ENCODE results near the gene PHF1.

Gene PHF1

GRCh38 chr6:33458676-33459075, 47.9 kb downstream of the PHF1 start:
- H3K27ac ChIP-seq: no peak overlapping the region
- TF ChIP-seq POLR2AphosphoS5 (IDR thresholded peaks at IDR 0.05; ENCODE audit: borderline replicate concordance, low read depth, low read length) (no peak), FOXP2 (optimal IDR thresholded peaks at IDR 0.05; ENCODE audit: control extremely low read depth, extremely low read length, insufficient read depth) (no peak), EZH2 (IDR thresholded peaks at IDR 0.05) (no peak)
- H3K4me3 ChIP-seq: no peak overlapping the region
- H3K9ac ChIP-seq (ENCODE audit: insufficient read length): no peak overlapping the region
- H3K9me3 ChIP-seq (ENCODE audit: low read depth, low read length): no peaks in the 10 kb centered on the region
- DNase-seq (ENCODE audit: low read depth, low spot score): no peak
- H3K36me3 ChIP-seq (ENCODE audit: insufficient read depth, low read length): peaks cover 11% of the 10 kb centered on the region; the same call in 1 of the 2 replicates

- no peak for TF ChIP-seq POLR2AphosphoS5 (IDR thresholded peaks at IDR 0.05; ENCODE audit: borderline replicate concordance, low read depth, low read length)
- no peak for TF ChIP-seq FOXP2 (optimal IDR thresholded peaks at IDR 0.05; ENCODE audit: control extremely low read depth, extremely low read length, insufficient read depth)
- no peak for TF ChIP-seq EZH2 (IDR thresholded peaks at IDR 0.05)
- H3K9me3 ChIP-seq (ENCODE audit: low read depth, low read length): no peaks in the 10 kb centered on the region
- no peak overlapping the region for H3K9ac ChIP-seq (ENCODE audit: insufficient read length)
- H3K4me3 ChIP-seq: no peak overlapping the region
- H3K27ac ChIP-seq: no peak overlapping the region
- DNase-seq (ENCODE audit: low read depth, low spot score): no peak
- peaks cover 11% of the 10 kb centered on the region; the same call in 1 of the 2 replicates for H3K36me3 ChIP-seq (ENCODE audit: insufficient read depth, low read length)
Observed at GRCh38 chr6:33459226-33459625, 48.4 kb downstream of the PHF1 start.
